ENCODE data around the gene VIL1. TPM values are rescaled to one million over a fixed set of nuclear protein-coding genes. Genes with fewer than 3 reads are reported as not detected.

The VIL1 gene
- total RNA-seq, 2 donors from 2014 or later = 15.3 to 15.8 TPM

GRCh38 chr2:218389333-218390150, 29.4 kb upstream of the VIL1 start:
- intact Hi-C loops (cut with DNase I) = loop anchor here (5.0 kb wide), 1 partner anchor 87 kb away; no protein-coding TSS in a partner anchor
- no peak for ATAC-seq
- TF ChIP-seq POLR2A (IDR thresholded peaks at IDR 0.05) (no peak), CTCF (IDR thresholded peaks at IDR 0.05) (no peak)
- no peak for DNase-seq
- 89 to 90% methylated on average over 17 of the region's 17 CpGs for WGBS, 2 donors
- H3K4me1 ChIP-seq = peaks cover 14% of the 10 kb centered on the region
- H3K27me3 ChIP-seq = no peaks in the 10 kb centered on the region
- no peaks in the 10 kb centered on the region for H3K36me3 ChIP-seq (replicated peaks in 1 of 2; ENCODE audit: insufficient read depth in 1 of 2, low read depth in 2 of 2)
- H3K27ac ChIP-seq = no peak overlapping the region
- no peaks in the 10 kb centered on the region for H3K9me3 ChIP-seq
- no peak overlapping the region for H3K4me3 ChIP-seq

GRCh38 chr2:218391202-218391601, 27.7 kb upstream of the VIL1 start:
- H3K27ac ChIP-seq = no peak overlapping the region
- no peak overlapping the region for H3K4me3 ChIP-seq
- no peaks in the 10 kb centered on the region for H3K27me3 ChIP-seq
- WGBS, 2 donors = 89 to 93% methylated on average over 12 to 21 of the region's 23 CpGs
- intact Hi-C loops (cut with DNase I) = loop anchor here (5.0 kb wide), 1 partner anchor 89 kb away; no protein-coding TSS in a partner anchor
- no peak for ATAC-seq
- H3K36me3 ChIP-seq (replicated peaks in 1 of 2; ENCODE audit: insufficient read depth in 1 of 2, low read depth in 2 of 2) = no peaks in the 10 kb centered on the region
- H3K4me1 ChIP-seq = peaks cover 19% of the 10 kb centered on the region
- TF ChIP-seq CTCF (IDR thresholded peaks at IDR 0.05) = no peak
- no peak for TF ChIP-seq POLR2A (IDR thresholded peaks at IDR 0.05)
- no peaks in the 10 kb centered on the region for H3K9me3 ChIP-seq
- no peak for DNase-seq

GRCh38 chr2:218392459-218392858, 26.5 kb upstream of the VIL1 start:
- no peak overlapping the region for H3K4me3 ChIP-seq
- ATAC-seq (no peak), DNase-seq (no peak)
- no peak for TF ChIP-seq POLR2A (IDR thresholded peaks at IDR 0.05)
- TF ChIP-seq CTCF (IDR thresholded peaks at IDR 0.05) = no peak
- H3K27ac ChIP-seq = no peak overlapping the region
- H3K4me1 ChIP-seq = peaks cover 22% of the 10 kb centered on the region
- 91 to 96% methylated on average over 5 of the region's 5 CpGs for WGBS, 2 donors
- intact Hi-C loops (cut with DNase I) = loop anchor here (5.0 kb wide), 1 partner anchor 90 kb away; no protein-coding TSS in a partner anchor
- H3K36me3 ChIP-seq (replicated peaks in 1 of 2; ENCODE audit: insufficient read depth in 1 of 2, low read depth in 2 of 2) = no peaks in the 10 kb centered on the region
- no peaks in the 10 kb centered on the region for H3K27me3 ChIP-seq
- H3K9me3 ChIP-seq = no peaks in the 10 kb centered on the region

GRCh38 chr2:218392891-218393462, 25.9 kb upstream of the VIL1 start:
- 78 to 87% methylated on average over 11 to 16 of the region's 16 CpGs for WGBS, 2 donors
- H3K4me1 ChIP-seq = peaks cover 22% of the 10 kb centered on the region
- H3K36me3 ChIP-seq (replicated peaks in 1 of 2; ENCODE audit: insufficient read depth in 1 of 2, low read depth in 2 of 2) = no peaks in the 10 kb centered on the region
- H3K4me3 ChIP-seq = no peak overlapping the region
- TF ChIP-seq CTCF (IDR thresholded peaks at IDR 0.05) (no peak), POLR2A (IDR thresholded peaks at IDR 0.05) (no peak)
- ATAC-seq (no peak), DNase-seq (no peak)
- no peaks in the 10 kb centered on the region for H3K9me3 ChIP-seq
- H3K27me3 ChIP-seq = no peaks in the 10 kb centered on the region
- intact Hi-C loops (cut with DNase I) = loop anchor here (5.0 kb wide), 1 partner anchor 91 kb away; no protein-coding TSS in a partner anchor
- no peak overlapping the region for H3K27ac ChIP-seq
